Small intestine (tissue), 7 donors: ENCODE data around the gene CDH23. TPM values are rescaled to one million over a fixed set of nuclear protein-coding genes. Genes with fewer than 3 reads are reported as not detected.

Experiments used
- DNase-seq, 2 donors: peaks; one replicate each; pipeline versions ENCODE4 v3.0.0 to v3.0.0-alpha.2; 2013
- FAIRE-seq: peaks from 2 replicates; lab custom pipeline; 2012; peaks lifted over from hg19 to GRCh38; lab: Jason Lieb, UNC
- H3K27ac ChIP-seq, 3 donors: one replicate each; pipeline ENCODE4 v1.5.1; 2013; ENCODE audit warnings: low read length in 2 of 3, mild to moderate bottlenecking in 2 of 3, control low read depth in 1 of 3, inconsistent platforms in 1 of 3, low read depth in 1 of 3, moderate library complexity in 1 of 3
- H3K27me3 ChIP-seq, 3 donors: one replicate each; pipeline ENCODE4 v1.6.1; 2013; ENCODE audit warnings: low read length in 3 of 3, inconsistent platforms in 1 of 3; ENCODE audit not compliant: control insufficient read depth in 3 of 3, insufficient read depth in 3 of 3
- H3K36me3 ChIP-seq, 3 donors: one replicate each; pipeline ENCODE4 v1.6.1; 2013; ENCODE audit warnings: low read length in 3 of 3, inconsistent platforms in 1 of 3, low read depth in 1 of 3, mild to moderate bottlenecking in 1 of 3, moderate library complexity in 1 of 3; ENCODE audit not compliant: control insufficient read depth in 3 of 3, insufficient read depth in 2 of 3
- H3K4me1 ChIP-seq, 3 donors: one replicate each; pipeline ENCODE4 v1.6.1; 2013; ENCODE audit warnings: low read length in 2 of 3, inconsistent platforms in 1 of 3, low read depth in 1 of 3, mild to moderate bottlenecking in 1 of 3, moderate library complexity in 1 of 3; ENCODE audit not compliant: control insufficient read depth in 3 of 3, insufficient read depth in 2 of 3
- H3K4me3 ChIP-seq, 3 donors: one replicate each; pipeline ENCODE4 v1.5.1; 2013; ENCODE audit warnings: low read length in 3 of 3, control low read depth in 1 of 3, inconsistent platforms in 1 of 3, low read depth in 1 of 3, mild to moderate bottlenecking in 1 of 3, moderate library complexity in 1 of 3
- H3K9me3 ChIP-seq, 2 donors: one replicate each; pipeline ENCODE4 v1.6.1; 2013; ENCODE audit warnings: low read depth in 1 of 2, low read length in 1 of 2; ENCODE audit not compliant: control insufficient read depth in 2 of 2, insufficient read depth in 1 of 2
- WGBS, 3 donors: extraction: QIAGEN DNeasy Blood & Tissue Kit; methylation state at CpG; one replicate each; pipeline ENCODE4 v1.1.7; 2013; 5-methylcytosine and 5-hydroxymethylcytosine counted together
- polyA plus RNA-seq, 4 donors: library from polyadenylated mRNA; stranded (reverse) in 3 of 4; unstranded in 1 of 4; fragments of 200-250 nt in 3 of 4; fragments of 120-200 nt in 1 of 4; gene quantifications; one replicate each; pipeline versions ENCODE4 v1.2.1 to v1.2.3, GENCODE V29; 2013
- donor health status: healthy with polysubstance abuse.
- donor health status: control.
- donor health status: control.
- donor health status: Bipolar disorder and iron deficiency.
- donor health status: healthy.

The CDH23 gene
- polyA plus RNA-seq, 4 donors: 0.89 to 2.5 (median 1.6) TPM

DNA sequence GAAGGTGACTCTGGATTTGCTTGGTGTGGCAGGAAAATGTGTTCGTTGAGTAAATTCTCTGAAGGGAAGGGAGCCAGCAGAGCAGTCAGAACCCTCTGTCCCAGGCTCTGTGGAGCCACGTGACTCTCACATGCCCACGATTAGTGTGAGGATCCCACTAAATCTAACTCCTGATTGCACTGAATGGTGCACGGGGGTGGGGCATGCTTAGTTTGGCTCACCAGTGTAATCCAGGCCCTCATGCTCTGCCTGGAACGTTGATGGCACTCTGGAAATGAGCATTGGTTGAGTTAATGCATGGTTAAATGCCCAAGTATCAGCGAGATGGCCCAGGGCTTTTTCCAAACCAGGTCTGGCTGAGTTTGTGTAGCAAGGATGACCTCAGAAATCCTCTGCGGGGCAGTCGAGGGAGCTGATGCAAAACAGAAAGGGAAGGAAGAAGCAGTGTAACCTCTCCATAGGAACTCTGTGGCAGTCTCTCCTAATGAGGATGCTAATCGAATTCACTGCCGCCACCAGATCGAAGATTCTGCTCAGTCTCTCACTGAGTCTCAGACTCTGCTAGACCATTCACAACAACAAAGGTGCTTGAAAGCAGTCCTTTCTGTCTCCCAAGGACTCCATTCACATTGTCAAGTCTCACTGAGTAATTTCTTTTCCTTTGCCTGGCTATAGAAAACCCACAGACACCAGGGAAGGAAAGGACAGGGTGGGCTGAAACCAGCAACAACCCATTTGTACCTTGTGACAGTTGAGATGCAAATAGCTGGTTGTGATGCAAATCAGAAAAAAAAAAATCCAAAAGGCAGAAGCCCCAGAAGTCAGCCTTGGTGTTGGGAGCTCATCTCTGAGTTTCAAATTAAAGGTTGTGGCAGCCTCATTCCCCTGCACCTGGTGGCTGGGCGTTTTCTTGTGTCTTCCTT is 224.8 kb downstream of the CDH23 start:
- Histone ChIP-seq H3K27me3 (no peaks in the 10 kb centered on the region), H3K4me1 (peaks cover 5 to 39% (median 5%) of the 10 kb centered on the region in 3 donors), H3K36me3 (no peaks in the 10 kb centered on the region), H3K27ac (peak overlapping the region in 1 of 3 donors; percentile 81), H3K4me3 (no peak overlapping the region), H3K9me3 (no peaks in the 10 kb centered on the region)
- 66 to 69% (median 67%) methylated on average over 12 of the region's 12 CpGs for WGBS, 3 donors
- FAIRE-seq (no peak), DNase-seq (no peak)

DNA sequence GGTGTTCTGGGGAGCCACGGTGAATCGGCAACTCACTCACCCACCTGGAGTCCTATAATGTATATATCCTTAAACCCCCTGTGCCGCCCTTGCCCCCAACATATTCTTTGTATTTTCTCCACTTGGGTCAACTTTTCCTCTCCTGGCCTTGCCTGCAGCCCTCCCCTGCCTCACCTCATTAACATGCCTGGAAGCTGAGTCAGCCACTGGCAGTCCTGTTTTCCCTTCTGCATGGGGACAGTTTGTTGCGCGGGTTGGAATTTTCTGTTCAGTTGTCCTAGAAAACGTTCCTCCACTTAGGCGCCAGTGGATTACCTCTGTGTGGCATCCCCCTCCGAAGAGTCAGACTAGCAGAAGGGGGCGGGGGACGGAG is 225.4 kb downstream of the CDH23 start:
- FAIRE-seq (no peak), DNase-seq (peak; percentile 60 to 70)
- H3K9me3 ChIP-seq: no peaks in the 10 kb centered on the region
- H3K4me1 ChIP-seq: peaks cover 5 to 35% (median 5%) of the 10 kb centered on the region in 3 donors
- H3K27me3 ChIP-seq: no peaks in the 10 kb centered on the region
- H3K36me3 ChIP-seq: no peaks in the 10 kb centered on the region
- peak overlapping the region in 1 of 3 donors; percentile 81 for H3K27ac ChIP-seq
- H3K4me3 ChIP-seq: no peak overlapping the region
- WGBS, 3 donors: 55 to 66% (median 58%) methylated on average over 10 of the region's 10 CpGs

DNA sequence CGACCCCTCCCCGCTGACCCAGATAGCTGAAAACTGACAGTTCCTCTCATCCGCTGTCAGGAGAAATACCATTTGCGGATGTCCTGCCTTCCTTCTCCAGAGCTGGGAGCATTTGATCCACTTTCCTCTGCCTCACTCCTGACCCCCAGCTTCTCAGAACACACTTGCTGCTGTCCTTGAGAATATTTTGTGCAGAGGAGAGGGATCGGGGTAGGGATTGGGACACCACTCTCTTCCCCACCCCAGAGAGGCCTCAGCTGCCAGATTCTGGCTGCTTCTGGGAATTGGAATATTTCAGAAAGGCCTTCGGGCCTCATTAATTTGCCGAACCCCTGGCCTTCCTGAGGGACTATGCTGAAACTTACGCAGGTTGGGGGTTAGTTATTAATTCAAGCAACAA is 225.9 kb downstream of the CDH23 start:
- DNase-seq (no peak), FAIRE-seq (no peak)
- peak overlapping the region in 1 of 3 donors; percentile 81 for H3K27ac ChIP-seq
- peaks cover 5 to 35% (median 5%) of the 10 kb centered on the region in 3 donors for H3K4me1 ChIP-seq
- H3K36me3 ChIP-seq: no peaks in the 10 kb centered on the region
- no peaks in the 10 kb centered on the region for H3K9me3 ChIP-seq
- no peaks in the 10 kb centered on the region for H3K27me3 ChIP-seq
- no peak overlapping the region for H3K4me3 ChIP-seq
- 84 to 88% (median 88%) methylated on average over 8 of the region's 8 CpGs for WGBS, 3 donors

DNA sequence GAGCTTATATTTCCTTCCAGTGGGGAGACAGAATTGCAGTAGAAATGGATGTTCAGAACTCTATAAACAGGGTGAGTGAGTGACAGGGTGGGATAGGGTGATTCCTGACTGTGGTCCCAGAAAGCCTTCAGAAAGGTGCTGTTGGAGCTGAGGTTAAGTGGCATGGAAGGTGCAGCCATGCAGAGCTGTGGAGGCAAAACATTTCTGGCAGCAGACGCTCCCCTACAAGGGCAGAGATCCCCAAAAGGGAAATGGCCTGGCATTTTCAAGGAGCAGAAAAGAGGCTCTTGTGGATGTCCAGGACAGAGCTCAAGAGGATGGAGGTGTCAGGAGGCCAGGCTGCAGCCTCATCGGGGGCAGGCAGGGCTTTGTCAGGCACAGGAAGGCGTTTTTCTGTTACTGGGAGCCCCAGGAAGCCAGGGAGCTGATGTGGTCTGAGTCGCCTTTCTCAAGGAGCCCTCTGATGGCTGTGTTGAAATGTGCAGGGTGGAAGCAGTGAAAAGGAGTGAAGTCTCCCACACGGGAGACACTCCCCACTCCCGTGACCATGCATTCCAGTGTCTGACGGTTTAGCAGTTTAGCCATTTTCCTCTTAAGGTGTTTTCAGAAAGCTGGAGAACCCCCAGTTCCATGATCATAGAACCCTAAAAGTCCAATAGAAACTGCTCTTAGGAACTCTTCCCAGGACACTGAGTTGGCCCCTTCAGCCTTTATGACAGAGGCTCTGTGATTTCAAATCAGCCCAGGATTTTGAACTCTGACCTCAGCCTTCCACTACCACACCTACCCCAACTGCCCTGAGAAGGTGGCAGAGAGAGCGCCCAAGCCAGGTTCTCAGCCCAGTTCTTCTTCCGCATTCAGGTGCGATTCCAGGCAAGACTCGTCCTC is 226.6 kb downstream of the CDH23 start:
- DNase-seq (peak; percentile 61 to 76), FAIRE-seq (no peak)
- H3K4me3 ChIP-seq: no peak overlapping the region
- H3K36me3 ChIP-seq: no peaks in the 10 kb centered on the region
- peaks cover 5 to 35% (median 5%) of the 10 kb centered on the region in 3 donors for H3K4me1 ChIP-seq
- no peaks in the 10 kb centered on the region for H3K27me3 ChIP-seq
- no peaks in the 10 kb centered on the region for H3K9me3 ChIP-seq
- whole genome bisulfite sequencing, 3 donors: 44 to 57% (median 51%) methylated on average over 11 of the region's 11 CpGs
- H3K27ac ChIP-seq: peak overlapping the region in 2 of 3 donors; percentile 25 to 81

DNA sequence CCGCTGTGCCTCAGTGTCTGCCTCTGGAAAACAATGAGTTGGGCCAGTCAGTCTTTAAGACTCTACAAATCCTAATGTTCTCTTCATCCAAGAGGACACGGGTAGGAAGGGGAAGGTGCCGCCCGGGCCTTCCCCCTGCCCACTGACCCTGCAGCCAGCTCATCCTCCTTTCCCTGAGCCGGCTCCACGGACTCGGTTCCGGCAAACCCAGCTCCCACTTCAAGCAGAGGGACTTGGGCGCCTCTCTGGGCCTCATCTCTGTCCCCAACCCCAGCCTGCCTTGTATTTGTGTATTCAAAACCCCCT is 227.2 kb downstream of the CDH23 start:
- Histone ChIP-seq H3K4me3 (no peak overlapping the region), H3K27ac (peak overlapping the region in 1 of 3 donors; percentile 81), H3K4me1 (peaks cover 5 to 35% (median 5%) of the 10 kb centered on the region in 3 donors), H3K9me3 (no peaks in the 10 kb centered on the region), H3K27me3 (no peaks in the 10 kb centered on the region), H3K36me3 (no peaks in the 10 kb centered on the region)
- DNase-seq (no peak), FAIRE-seq (no peak)
- WGBS, 3 donors: 88 to 93% (median 89%) methylated on average over 9 of the region's 9 CpGs

DNA sequence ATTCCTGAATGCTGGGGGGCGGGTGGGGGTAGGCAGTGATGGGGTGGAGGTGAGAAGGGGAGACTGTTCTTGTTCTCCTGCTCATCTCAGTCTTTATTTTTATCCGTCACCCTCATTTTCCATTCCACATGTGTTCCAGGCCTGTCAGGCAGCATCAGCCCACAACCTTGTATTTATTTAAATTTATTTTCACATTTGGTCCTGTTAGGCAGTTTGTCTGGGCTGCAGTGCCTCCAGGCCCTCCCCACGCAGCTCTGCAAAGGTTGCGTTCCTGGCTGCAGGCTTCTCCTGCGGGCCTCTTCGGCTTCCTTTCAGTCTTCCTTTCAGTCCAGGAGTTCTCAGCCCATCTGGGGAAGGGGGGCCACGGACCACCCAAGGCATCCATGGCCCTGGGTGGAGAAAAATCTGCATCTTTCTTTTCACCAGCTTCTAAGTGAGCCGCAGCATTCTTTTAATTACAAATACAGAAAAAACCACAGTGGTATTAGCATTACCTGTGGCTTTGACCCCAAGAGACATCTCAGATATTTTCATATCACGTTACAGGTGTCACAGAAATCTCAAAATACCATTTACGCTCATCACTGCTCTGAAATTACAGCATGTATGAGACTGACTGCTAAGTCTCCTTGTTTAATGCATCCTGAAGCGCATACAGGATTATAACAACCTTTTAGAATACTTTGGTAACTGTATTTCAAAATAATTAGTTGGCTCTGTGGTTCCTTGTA is 228.9 kb downstream of the CDH23 start:
- 76 to 85% (median 81%) methylated on average over 11 of the region's 11 CpGs for WGBS, 3 donors

DNA sequence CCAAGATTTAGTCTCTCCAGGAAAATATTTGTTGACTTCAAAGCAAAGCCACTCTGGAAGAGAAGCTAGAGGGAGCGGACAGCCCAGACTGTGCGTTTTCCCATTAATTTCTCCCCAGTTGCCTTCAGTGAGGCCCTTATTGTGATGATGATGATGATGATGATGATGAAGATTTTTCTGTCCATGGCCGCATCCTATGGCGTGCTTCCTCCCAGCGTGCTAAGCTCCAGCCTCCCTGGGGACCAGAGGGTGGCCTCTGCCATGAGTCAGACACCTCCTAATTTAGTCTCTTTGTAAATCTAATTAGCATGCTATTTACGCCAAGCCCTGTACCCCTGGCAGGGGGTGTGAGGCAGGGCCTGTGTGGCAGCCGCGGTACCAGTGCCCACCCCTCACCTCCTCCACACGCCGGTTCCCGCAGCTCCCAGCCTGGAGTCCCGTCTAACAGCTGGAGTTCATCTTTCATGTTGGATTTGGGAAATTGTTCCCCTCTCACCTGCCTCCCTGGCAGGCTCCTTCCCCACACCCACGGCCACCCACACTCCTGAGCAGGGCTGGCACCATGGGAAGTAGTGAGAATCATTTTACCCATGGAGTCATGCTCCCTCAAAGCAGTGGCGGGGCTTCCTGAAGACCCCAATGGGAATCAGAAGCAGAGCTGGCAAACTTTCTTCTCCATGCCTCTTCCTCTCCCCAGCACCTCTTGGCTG is 230.7 kb downstream of the CDH23 start:
- Histone ChIP-seq H3K36me3 (no peaks in the 10 kb centered on the region), H3K27ac (no peak overlapping the region), H3K9me3 (no peaks in the 10 kb centered on the region), H3K27me3 (no peaks in the 10 kb centered on the region), H3K4me1 (peaks cover 2 to 27% (median 8%) of the 10 kb centered on the region in 3 donors), H3K4me3 (no peak overlapping the region)
- FAIRE-seq (no peak), DNase-seq (no peak)
- WGBS, 3 donors: 77 to 82% (median 81%) methylated on average over 14 of the region's 14 CpGs

More for the DNA sequence above, 228.9 kb downstream of the CDH23 start:
- H3K9me3 ChIP-seq: no peaks in the 10 kb centered on the region
- no peaks in the 10 kb centered on the region for H3K27me3 ChIP-seq
- peaks cover 5 to 33% (median 5%) of the 10 kb centered on the region in 3 donors for H3K4me1 ChIP-seq
- no peak for FAIRE-seq
- H3K36me3 ChIP-seq: no peaks in the 10 kb centered on the region
- no peak for DNase-seq
- H3K4me3 ChIP-seq: no peak overlapping the region
- H3K27ac ChIP-seq: no peak overlapping the region
